Measurements from ENCODE around the gene CAMSAP1.

CAMSAP1 gene

DNA sequence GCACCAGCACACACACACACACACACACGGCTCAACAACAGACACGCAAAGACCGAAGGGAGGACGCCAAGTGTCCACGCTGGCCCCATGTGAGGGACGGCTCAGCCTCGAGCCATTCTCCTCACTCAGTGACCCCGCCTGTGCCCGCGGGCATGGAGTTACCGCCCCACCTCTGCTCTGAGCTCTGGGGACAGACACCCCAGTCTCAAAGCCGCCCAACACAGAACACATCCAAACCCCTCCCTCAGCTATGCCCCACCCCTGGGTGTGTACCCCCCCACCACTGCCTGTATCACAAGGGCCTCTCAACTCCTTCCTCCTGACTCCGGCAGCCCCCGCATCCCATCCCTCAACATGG, 81.2 kb downstream of the CAMSAP1 start:
- TF ChIP-seq TEAD4 (IDR thresholded peaks at IDR 0.05) (no peak), CEBPB (IDR thresholded peaks at IDR 0.05) (no peak), NFIC (IDR thresholded peaks at IDR 0.05) (no peak), CREB1 (IDR thresholded peaks at IDR 0.05; ENCODE audit: low read depth) (no peak), YY1 (IDR thresholded peaks at IDR 0.05; ENCODE audit: low read depth) (no peak), EGR1 (IDR thresholded peaks at IDR 0.05) (no peak), FOXM1 (IDR thresholded peaks at IDR 0.05; ENCODE audit: borderline replicate concordance, low read depth) (no peak), RAD21 (IDR thresholded peaks at IDR 0.05; ENCODE audit: low read depth) (no peak), EP300 (IDR thresholded peaks at IDR 0.05; ENCODE audit: borderline replicate concordance) (no peak), ZBTB7A (IDR thresholded peaks at IDR 0.05; ENCODE audit: low read depth) (no peak), TCF12 (IDR thresholded peaks at IDR 0.05; ENCODE audit: low read depth) (no peak), TAF1 (IDR thresholded peaks at IDR 0.05; ENCODE audit: low read depth) (no peak)
- TF ChIP-seq, protein P1, sequence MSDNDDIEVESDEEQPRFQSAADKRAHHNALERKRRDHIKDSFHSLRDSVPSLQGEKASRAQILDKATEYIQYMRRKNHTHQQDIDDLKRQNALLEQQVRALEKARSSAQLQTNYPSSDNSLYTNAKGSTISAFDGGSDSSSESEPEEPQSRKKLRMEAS (IDR thresholded peaks at IDR 0.05), result no peak
- TF ChIP-seq, protein P2, sequence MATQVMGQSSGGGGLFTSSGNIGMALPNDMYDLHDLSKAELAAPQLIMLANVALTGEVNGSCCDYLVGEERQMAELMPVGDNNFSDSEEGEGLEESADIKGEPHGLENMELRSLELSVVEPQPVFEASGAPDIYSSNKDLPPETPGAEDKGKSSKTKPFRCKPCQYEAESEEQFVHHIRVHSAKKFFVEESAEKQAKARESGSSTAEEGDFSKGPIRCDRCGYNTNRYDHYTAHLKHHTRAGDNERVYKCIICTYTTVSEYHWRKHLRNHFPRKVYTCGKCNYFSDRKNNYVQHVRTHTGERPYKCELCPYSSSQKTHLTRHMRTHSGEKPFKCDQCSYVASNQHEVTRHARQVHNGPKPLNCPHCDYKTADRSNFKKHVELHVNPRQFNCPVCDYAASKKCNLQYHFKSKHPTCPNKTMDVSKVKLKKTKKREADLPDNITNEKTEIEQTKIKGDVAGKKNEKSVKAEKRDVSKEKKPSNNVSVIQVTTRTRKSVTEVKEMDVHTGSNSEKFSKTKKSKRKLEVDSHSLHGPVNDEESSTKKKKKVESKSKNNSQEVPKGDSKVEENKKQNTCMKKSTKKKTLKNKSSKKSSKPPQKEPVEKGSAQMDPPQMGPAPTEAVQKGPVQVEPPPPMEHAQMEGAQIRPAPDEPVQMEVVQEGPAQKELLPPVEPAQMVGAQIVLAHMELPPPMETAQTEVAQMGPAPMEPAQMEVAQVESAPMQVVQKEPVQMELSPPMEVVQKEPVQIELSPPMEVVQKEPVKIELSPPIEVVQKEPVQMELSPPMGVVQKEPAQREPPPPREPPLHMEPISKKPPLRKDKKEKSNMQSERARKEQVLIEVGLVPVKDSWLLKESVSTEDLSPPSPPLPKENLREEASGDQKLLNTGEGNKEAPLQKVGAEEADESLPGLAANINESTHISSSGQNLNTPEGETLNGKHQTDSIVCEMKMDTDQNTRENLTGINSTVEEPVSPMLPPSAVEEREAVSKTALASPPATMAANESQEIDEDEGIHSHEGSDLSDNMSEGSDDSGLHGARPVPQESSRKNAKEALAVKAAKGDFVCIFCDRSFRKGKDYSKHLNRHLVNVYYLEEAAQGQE (IDR thresholded peaks at IDR 0.05; ENCODE audit: low read depth), result no peak
- TF ChIP-seq, protein P3, sequence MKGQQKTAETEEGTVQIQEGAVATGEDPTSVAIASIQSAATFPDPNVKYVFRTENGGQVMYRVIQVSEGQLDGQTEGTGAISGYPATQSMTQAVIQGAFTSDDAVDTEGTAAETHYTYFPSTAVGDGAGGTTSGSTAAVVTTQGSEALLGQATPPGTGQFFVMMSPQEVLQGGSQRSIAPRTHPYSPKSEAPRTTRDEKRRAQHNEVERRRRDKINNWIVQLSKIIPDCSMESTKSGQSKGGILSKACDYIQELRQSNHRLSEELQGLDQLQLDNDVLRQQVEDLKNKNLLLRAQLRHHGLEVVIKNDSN (IDR thresholded peaks at IDR 0.05), result no peak

DNA sequence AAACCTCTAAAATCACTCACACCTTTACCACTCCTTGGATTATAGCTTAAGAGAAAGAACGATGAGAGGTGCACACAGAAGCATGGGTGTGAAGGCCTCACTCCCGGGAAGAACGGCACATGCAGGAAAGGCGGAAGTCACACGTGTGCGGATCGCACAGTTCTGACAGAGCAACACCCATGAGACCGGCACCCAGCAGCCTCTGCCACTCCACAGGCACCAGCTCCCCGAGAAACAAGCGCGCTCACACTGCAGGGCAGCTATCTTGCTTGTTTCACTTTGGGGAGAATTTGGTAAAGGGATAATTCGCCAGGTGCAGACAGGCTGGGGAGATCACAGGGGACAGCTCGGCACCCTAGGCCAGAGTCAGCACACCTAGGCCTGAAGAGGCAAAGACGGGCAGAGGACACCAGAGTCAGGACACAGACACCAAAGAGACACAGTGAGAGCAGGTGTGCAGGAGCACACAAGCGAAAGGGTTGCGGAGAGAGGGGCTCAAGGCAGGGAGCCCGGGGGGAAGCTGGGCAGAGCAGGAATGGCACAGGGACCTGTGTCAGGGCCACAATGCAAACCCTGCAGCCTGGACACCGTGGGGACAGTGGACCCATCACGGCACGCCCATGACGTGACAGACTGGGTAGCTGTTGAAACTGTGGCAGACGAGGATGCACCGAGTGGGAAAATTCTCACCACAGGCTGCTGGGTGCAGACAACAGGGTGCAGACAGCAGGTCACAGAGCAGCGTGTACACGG, 81.7 kb downstream of the CAMSAP1 start:
- TF ChIP-seq FOXM1 (IDR thresholded peaks at IDR 0.05; ENCODE audit: borderline replicate concordance, low read depth) (no peak), ZBTB7A (IDR thresholded peaks at IDR 0.05; ENCODE audit: low read depth) (no peak), CREB1 (IDR thresholded peaks at IDR 0.05; ENCODE audit: low read depth) (no peak), EGR1 (IDR thresholded peaks at IDR 0.05) (no peak), RAD21 (IDR thresholded peaks at IDR 0.05; ENCODE audit: low read depth) (no peak), YY1 (IDR thresholded peaks at IDR 0.05; ENCODE audit: low read depth) (no peak), CEBPB (IDR thresholded peaks at IDR 0.05) (no peak)
- TF ChIP-seq, protein P2 (IDR thresholded peaks at IDR 0.05; ENCODE audit: low read depth), result no peak

DNA sequence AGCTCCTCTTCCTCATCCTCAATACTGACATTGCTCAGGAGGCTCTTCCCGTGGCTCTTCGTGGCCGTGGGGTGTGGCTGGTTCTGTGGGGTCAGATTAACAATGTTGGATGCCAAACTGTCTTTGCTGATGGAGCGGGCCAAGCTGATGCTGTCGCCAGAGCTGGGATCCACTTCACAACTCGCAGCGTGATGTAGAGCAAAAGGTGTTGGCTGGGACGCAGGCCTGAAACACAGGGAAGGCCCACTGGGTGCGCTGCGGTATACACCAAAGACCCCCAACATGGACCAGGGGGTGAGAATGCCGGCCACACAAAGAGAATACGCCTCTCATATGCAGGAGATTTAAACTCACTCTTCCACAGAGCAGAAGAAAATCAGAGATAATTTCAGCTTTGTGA, 84.3 kb downstream of the CAMSAP1 start:
- TF ChIP-seq TEAD4 (IDR thresholded peaks at IDR 0.05), result no peak
- no peak for TF ChIP-seq RAD21 (IDR thresholded peaks at IDR 0.05; ENCODE audit: low read depth)
- TF ChIP-seq, protein P2 (IDR thresholded peaks at IDR 0.05; ENCODE audit: low read depth), result no peak
- no peak for TF ChIP-seq YY1 (IDR thresholded peaks at IDR 0.05; ENCODE audit: low read depth)
- no peak for TF ChIP-seq TCF12 (IDR thresholded peaks at IDR 0.05; ENCODE audit: low read depth)
- no peak for TF ChIP-seq CEBPB (IDR thresholded peaks at IDR 0.05)
- no peak for TF ChIP-seq ZBTB7A (IDR thresholded peaks at IDR 0.05; ENCODE audit: low read depth)
- TF ChIP-seq TAF1 (IDR thresholded peaks at IDR 0.05; ENCODE audit: low read depth), result no peak
- no peak for TF ChIP-seq CREB1 (IDR thresholded peaks at IDR 0.05; ENCODE audit: low read depth)
- TF ChIP-seq NFIC (IDR thresholded peaks at IDR 0.05), result no peak
- no peak for TF ChIP-seq EP300 (IDR thresholded peaks at IDR 0.05; ENCODE audit: borderline replicate concordance)
- TF ChIP-seq, protein P1 (IDR thresholded peaks at IDR 0.05), result no peak
- TF ChIP-seq, protein P3 (IDR thresholded peaks at IDR 0.05), result no peak
- no peak for TF ChIP-seq EGR1 (IDR thresholded peaks at IDR 0.05)
- TF ChIP-seq FOXM1 (IDR thresholded peaks at IDR 0.05; ENCODE audit: borderline replicate concordance, low read depth), result no peak

DNA sequence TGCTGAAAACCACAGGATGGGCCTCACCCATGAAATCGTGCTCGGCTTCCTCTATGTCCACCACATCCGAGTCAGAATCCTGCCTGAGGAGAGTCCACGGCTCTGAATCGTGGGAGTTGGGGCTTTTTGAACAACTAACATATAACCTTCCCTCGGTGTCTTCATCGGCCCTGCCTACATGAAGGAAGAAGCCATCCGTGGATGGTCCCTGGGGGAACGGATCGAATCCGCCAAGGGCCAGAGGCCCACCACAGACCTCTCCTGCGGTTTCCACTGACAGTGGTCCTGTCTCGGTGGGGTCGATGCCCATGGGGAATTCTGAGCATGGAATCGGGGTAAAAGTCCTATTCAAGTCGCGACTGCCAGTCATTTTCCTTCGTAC, 85.0 kb downstream of the CAMSAP1 start:
- TF ChIP-seq EGR1 (IDR thresholded peaks at IDR 0.05) (no peak), TCF12 (IDR thresholded peaks at IDR 0.05; ENCODE audit: low read depth) (no peak), EP300 (IDR thresholded peaks at IDR 0.05; ENCODE audit: borderline replicate concordance) (no peak), NFIC (IDR thresholded peaks at IDR 0.05) (no peak), RAD21 (IDR thresholded peaks at IDR 0.05; ENCODE audit: low read depth) (no peak), ZBTB7A (IDR thresholded peaks at IDR 0.05; ENCODE audit: low read depth) (no peak), YY1 (IDR thresholded peaks at IDR 0.05; ENCODE audit: low read depth) (no peak), FOXM1 (IDR thresholded peaks at IDR 0.05; ENCODE audit: borderline replicate concordance, low read depth) (no peak), CEBPB (IDR thresholded peaks at IDR 0.05) (no peak), TEAD4 (IDR thresholded peaks at IDR 0.05) (no peak)
- TF ChIP-seq, protein P2 (IDR thresholded peaks at IDR 0.05; ENCODE audit: low read depth), result no peak
- TF ChIP-seq, protein P3 (IDR thresholded peaks at IDR 0.05), result no peak
